Gastroesophageal sphincter (tissue), 4 donors: ENCODE results near the gene ALB. TPM values are rescaled to one million over a fixed set of nuclear protein-coding genes. Genes with fewer than 3 reads are reported as not detected.

Experiments
- ATAC-seq: fragments of 150-250 bp; one replicate; pipeline ENCODE4 v1.9.1; 2016; ENCODE audit warnings: mild to moderate bottlenecking, moderate library complexity
- H3K27ac ChIP-seq, 4 donors: fragments of 200-600 bp; sonication (generic) in 3 of 4; 1 replicate in 3 of 4; 2 replicates in 1 of 4; pipeline ENCODE4 v1.5.1; 2016 to 2019
- H3K27me3 ChIP-seq: fragments of 200-600 bp; sonication (generic); one replicate; pipeline ENCODE4 v1.5.1; 2019
- H3K36me3 ChIP-seq, 2 donors: fragments of 200-600 bp; sonication (generic); one replicate each; pipeline ENCODE4 v1.5.1; 2019; ENCODE audit warnings: control low read depth in 1 of 2
- H3K4me1 ChIP-seq, 3 donors: fragments of 200-600 bp; sonication (generic); 1 replicate in 2 of 3; 2 replicates in 1 of 3; pipeline ENCODE4 v1.5.1; 2016 to 2019; ENCODE audit warnings: control low read depth in 2 of 3
- H3K4me3 ChIP-seq, 2 donors: fragments of 200-600 bp; sonication (generic); one replicate each; pipeline ENCODE4 v1.5.1; 2019; ENCODE audit warnings: mild to moderate bottlenecking in 1 of 2, moderate library complexity in 1 of 2
- H3K9me3 ChIP-seq, 3 donors: fragments of 200-600 bp; sonication (generic); one replicate each; pipeline ENCODE4 v1.5.1; 2017 to 2019; ENCODE audit warnings: control low read depth in 2 of 3
- EP300 ChIP-seq: sonication (generic); formaldehyde crosslinking; IDR thresholded peaks from one replicate; pipeline ENCODE4 v1.6.1; 2017; ENCODE audit warnings: antibody characterized with exemption, mild to moderate bottlenecking
- POLR2A ChIP-seq, 2 donors: fragments of 450-650 bp; IDR thresholded peaks; one replicate each; pipeline ENCODE4 v1.6.1; 2017; ENCODE audit warnings: antibody characterized with exemption in 2 of 2, mild to moderate bottlenecking in 2 of 2, moderate library complexity in 1 of 2
- POLR2AphosphoS5 ChIP-seq: sonication (generic); formaldehyde crosslinking; IDR thresholded peaks from one replicate; pipeline ENCODE4 v1.6.1; 2017; ENCODE audit warnings: antibody characterized with exemption
- WGBS, 2 donors: methylation state at CpG; one replicate each; pipeline ENCODE4 v1.1.5; 2018; ENCODE audit warnings: low coverage in 1 of 2; 5-methylcytosine and 5-hydroxymethylcytosine counted together
- total RNA-seq, 4 donors: library from RNA; depleted of rRNA; stranded (reverse); fragments of >200 nt; gene quantifications; one replicate each; pipeline ENCODE4 v1.1.0, GENCODE V29; 2016
- TF ChIP-seq, protein P1 (sequence below), 4 experiments: fragments of 200-600 bp in 2 of 4; fragments of 450-650 bp in 2 of 4; sonication (generic) in 1 of 4; IDR thresholded peaks; one replicate each; pipeline ENCODE4 v1.5.1; 2017 to 2019; ENCODE audit warnings: antibody characterized with exemption in 4 of 4, mild to moderate bottlenecking in 2 of 4, moderate library complexity in 2 of 4

ALB gene
- total RNA-seq, 4 donors from 2014 or later = 0.27 to 0.47 (median 0.40) TPM; not detected in 1

GRCh38 chr4:73421708-73422457 is 17.8 kb downstream of the ALB start:
- TF ChIP-seq POLR2A (IDR thresholded peaks at IDR 0.05) (no peak), EP300 (no peak)
- TF ChIP-seq, protein P1, sequence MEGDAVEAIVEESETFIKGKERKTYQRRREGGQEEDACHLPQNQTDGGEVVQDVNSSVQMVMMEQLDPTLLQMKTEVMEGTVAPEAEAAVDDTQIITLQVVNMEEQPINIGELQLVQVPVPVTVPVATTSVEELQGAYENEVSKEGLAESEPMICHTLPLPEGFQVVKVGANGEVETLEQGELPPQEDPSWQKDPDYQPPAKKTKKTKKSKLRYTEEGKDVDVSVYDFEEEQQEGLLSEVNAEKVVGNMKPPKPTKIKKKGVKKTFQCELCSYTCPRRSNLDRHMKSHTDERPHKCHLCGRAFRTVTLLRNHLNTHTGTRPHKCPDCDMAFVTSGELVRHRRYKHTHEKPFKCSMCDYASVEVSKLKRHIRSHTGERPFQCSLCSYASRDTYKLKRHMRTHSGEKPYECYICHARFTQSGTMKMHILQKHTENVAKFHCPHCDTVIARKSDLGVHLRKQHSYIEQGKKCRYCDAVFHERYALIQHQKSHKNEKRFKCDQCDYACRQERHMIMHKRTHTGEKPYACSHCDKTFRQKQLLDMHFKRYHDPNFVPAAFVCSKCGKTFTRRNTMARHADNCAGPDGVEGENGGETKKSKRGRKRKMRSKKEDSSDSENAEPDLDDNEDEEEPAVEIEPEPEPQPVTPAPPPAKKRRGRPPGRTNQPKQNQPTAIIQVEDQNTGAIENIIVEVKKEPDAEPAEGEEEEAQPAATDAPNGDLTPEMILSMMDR (IDR thresholded peaks at IDR 0.05) = no peak
- Histone ChIP-seq H3K9me3 (no peaks in the 10 kb centered on the region), H3K4me3 (no peak overlapping the region), H3K27ac (no peak overlapping the region), H3K4me1 (no peaks in the 10 kb centered on the region), H3K36me3 (no peaks in the 10 kb centered on the region), H3K27me3 (no peaks in the 10 kb centered on the region)
- ATAC-seq = no peak

DNA sequence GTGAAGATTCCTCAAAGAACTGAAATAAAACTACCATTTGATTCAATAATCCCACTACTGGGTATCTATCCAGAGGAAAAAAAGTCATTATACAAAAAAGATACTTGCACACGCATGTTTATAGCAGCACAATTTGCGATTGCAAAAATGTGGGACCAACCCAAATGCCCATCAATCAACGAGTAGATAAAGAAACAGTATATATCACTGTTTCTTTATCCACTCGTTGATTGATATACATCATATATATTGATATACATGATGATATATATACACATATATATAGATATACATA is 18.3 kb downstream of the ALB start:
- Histone ChIP-seq H3K4me3 (no peak overlapping the region), H3K27ac (no peak overlapping the region), H3K4me1 (no peaks in the 10 kb centered on the region), H3K27me3 (no peaks in the 10 kb centered on the region), H3K36me3 (no peaks in the 10 kb centered on the region), H3K9me3 (no peaks in the 10 kb centered on the region)
- WGBS, 2 donors = 57 to 66% methylated on average over 4 of the region's 4 CpGs
- ATAC-seq = no peak
- TF ChIP-seq, protein P1 (IDR thresholded peaks at IDR 0.05) = no peak
- TF ChIP-seq POLR2AphosphoS5 (no peak), POLR2A (IDR thresholded peaks at IDR 0.05) (no peak), EP300 (no peak)

DNA sequence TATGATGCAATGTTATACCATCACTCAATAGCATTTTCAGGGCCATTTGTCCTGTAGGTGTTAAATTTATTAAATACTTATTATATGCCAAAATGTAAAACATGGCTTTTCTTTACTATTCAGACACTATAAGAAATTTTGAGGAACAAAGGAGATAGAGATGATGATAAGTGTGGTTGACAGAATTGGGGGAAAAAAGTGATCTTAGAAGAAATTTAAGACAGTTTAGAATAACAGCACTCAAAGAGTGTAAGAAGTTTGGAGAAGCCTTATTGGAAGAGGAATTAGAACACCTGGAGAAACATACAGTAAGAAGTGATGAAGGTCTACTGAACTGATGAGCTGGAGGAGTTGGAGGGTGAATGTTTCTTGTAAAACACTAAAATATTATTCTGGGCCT is 19.1 kb downstream of the ALB start:
- no peak for TF ChIP-seq POLR2A (IDR thresholded peaks at IDR 0.05)
- TF ChIP-seq POLR2AphosphoS5 = no peak
- H3K4me1 ChIP-seq = no peaks in the 10 kb centered on the region
- H3K36me3 ChIP-seq = no peaks in the 10 kb centered on the region
- H3K4me3 ChIP-seq = no peak overlapping the region
- no peaks in the 10 kb centered on the region for H3K9me3 ChIP-seq
- H3K27me3 ChIP-seq = no peaks in the 10 kb centered on the region
- no peak overlapping the region for H3K27ac ChIP-seq
- no peak for ATAC-seq

DNA sequence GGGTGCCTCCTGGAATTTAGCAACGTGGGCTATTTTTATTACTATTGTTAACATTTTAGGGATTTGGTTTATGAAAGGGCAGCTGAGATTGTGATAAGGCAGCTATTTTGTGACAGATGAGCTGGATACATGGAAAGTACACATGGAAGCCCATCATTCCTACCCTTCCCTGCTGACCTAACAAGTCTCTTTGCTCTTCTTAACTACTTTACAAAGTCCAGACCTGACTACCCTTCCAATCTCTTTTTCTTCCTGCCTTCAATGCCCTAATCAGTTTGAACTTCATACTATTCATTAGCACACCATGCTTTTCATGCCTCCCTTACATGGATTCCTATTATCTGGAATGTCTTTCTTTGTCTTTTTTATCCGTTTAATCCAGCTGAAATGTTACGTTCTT is 22.6 kb downstream of the ALB start:
- H3K36me3 ChIP-seq = no peaks in the 10 kb centered on the region
- H3K4me3 ChIP-seq = no peak overlapping the region
- WGBS, 2 donors = 57 to 94% methylated on average over 3 of the region's 3 CpGs
- no peak for ATAC-seq
- H3K9me3 ChIP-seq = no peaks in the 10 kb centered on the region
- H3K4me1 ChIP-seq = no peaks in the 10 kb centered on the region
- no peaks in the 10 kb centered on the region for H3K27me3 ChIP-seq
- H3K27ac ChIP-seq = no peak overlapping the region
- TF ChIP-seq POLR2AphosphoS5 (no peak), POLR2A (IDR thresholded peaks at IDR 0.05) (no peak), EP300 (no peak)
- TF ChIP-seq, protein P1 (IDR thresholded peaks at IDR 0.05) = no peak

GRCh38 chr4:73429118-73429517 is 25.0 kb downstream of the ALB start:
- ATAC-seq = no peak
- no peaks in the 10 kb centered on the region for H3K27me3 ChIP-seq
- no peak overlapping the region for H3K4me3 ChIP-seq
- no peaks in the 10 kb centered on the region for H3K4me1 ChIP-seq
- H3K9me3 ChIP-seq = no peaks in the 10 kb centered on the region
- WGBS, 2 donors = 64 to 90% methylated on average over 2 of the region's 2 CpGs
- TF ChIP-seq POLR2AphosphoS5 (no peak), EP300 (no peak), POLR2A (IDR thresholded peaks at IDR 0.05) (no peak)
- TF ChIP-seq, protein P1 (IDR thresholded peaks at IDR 0.05) = no peak
- no peaks in the 10 kb centered on the region for H3K36me3 ChIP-seq
- H3K27ac ChIP-seq = no peak overlapping the region
